ENCODE results near the gene SNX1. TPM values are rescaled to one million over a fixed set of nuclear protein-coding genes. Genes with fewer than 3 reads are reported as not detected.
"Not testable (repeated sequence)": the region's sequence is repeated elsewhere in the genome, so short reads cannot be mapped to it uniquely, and the experiment has no call there.

The SNX1 gene
- total RNA-seq, 1 experiment from 2014 or later: 75.5 TPM

DNA sequence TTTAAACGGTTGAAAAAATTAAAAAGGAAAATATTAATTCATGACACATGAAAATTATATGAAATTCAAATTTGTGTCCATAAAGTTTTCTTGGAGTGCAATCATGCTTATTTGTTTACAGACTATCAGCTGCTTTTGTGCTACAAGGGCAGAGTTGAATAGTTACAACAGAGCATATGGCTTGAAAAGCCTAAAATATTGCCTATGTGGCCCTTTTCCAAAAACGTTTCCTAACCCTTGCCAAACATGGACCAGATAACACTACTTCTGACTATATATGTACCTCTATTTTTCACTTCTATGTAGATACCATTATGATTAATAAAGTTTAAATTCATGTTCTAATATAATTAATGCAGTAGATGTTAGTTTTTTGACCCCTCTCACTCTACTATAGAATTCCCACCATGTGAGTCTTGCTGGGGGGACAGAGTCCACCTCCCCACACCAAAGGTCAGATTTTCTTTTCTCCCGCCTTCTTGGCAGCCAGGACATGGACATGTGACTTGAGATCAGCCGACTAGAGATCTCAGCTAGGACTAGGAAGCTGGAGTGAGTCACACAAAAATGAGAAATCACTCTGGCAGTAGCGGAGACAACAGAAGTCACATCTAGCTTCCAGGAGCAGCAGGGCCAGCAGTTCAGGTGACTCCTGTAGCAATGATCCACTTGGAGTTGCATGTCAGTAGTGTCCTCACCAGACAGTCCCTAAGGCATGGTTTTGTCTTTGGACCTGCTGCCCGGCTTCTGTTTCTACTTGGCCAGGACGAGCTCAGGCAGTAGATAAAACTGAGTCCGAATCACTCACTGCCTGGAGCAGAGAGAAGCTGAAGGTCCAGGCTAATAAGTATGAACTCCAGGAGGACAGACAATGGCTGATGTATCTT, 24.6 kb upstream of the SNX1 start:
- DNase-seq (ENCODE audit: low read depth, low spot score): peak; percentile 95
- in situ Hi-C loops (cut with HindIII; ENCODE audit: low pct_unique_long_range_greater_than_20kb, low sequenced_read_pairs): no loop called here

DNA sequence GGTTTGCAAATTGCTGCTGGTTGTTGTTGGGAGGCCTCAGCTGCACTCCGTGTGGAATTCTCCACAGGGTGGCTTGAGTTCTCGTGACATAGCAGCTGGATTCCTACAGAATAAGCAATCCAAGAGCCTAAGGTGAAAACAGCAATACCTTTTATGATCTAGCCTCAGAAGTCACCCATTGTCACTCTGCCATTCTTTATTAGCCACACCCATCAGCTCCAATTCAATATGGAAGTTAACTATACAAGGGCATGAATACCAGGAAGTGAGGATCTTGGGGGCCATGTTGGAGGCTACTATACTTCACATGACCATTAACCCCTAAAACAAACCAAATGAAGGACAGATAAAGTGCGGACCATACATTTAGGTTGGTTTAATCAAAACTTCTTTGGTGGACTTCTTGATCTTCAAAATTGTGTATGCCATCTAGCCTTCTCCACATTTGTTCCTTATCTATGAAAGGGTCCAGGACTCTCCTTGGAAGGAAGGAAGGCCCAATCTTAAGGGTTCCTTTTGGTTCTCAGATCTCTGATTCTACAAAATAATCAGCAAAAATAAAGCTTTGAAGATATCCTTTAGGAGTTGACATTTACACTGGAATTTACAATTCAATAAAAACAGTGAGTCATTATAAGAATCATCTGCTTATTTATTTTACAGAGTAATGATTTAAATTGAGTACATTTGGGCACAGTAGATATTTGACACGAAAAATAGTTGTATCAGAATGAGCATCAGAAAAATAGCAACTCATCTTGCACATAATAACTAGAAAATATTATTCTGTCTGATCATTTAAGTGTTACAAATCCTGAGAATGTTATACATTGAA, 23.6 kb upstream of the SNX1 start:
- in situ Hi-C loops (cut with HindIII; ENCODE audit: low pct_unique_long_range_greater_than_20kb, low sequenced_read_pairs): no loop called here
- peak; percentile 77 for DNase-seq (ENCODE audit: low read depth, low spot score)

DNA sequence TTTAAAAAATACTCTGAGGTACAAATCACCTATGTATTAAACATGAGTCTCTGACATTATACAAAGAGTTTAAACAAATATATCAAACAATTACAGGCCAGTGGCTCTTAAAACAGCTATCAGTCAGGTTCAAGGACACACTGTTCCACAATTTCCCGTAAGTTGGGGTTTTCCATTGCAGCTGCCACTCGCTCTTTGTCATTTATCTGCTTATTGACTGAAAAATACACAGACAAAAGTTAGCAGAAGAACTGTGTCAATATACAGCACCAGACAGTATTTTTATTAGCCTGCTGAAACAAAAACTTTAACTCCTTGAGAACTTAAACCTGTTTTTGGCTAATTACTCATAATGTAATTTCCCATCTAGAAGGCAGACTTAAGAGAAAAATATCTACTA, 23.0 kb upstream of the SNX1 start:
- in situ Hi-C loops (cut with HindIII; ENCODE audit: low pct_unique_long_range_greater_than_20kb, low sequenced_read_pairs): no loop called here
- DNase-seq (ENCODE audit: low read depth, low spot score): no peak

DNA sequence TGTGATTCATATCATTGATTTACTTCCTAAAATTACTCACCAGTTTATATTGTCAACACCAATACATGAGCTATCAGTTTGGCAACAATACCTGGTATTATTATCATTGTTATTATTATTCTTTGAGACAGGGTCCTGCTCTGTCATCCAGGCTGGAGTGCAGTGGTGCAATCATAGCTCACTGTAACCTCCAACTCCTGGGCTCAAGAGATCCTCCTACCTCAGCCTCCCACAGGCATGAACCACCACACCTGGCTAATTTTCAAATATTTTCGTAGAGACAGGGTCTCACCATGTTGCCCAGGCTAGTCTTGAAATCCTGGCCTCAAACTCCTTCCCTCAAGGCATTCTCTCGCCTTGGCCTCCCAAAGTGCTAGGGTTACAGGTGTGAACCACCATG, 22.3 kb upstream of the SNX1 start:
- in situ Hi-C loops (cut with HindIII; ENCODE audit: low pct_unique_long_range_greater_than_20kb, low sequenced_read_pairs); DNase-seq (ENCODE audit: low read depth, low spot score): not testable (repeated sequence)

DNA sequence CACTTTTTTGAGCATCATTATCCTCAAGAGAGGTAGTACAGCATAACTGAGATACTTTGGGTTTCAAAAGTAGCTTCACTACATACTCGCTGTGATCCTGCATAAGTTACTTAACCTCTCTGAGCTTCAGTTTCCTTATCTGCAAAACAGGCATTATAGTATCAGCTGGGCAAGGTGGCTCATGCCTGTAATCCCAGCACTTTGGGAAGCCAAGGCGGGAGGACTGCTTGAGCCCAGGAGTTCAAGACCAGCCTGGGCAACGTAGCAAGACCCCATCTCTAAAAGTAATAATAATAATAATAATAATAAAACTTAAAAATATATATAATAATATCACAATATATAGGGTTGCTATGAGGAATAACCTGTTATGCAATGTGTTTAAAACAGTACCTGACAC, 13.0 kb upstream of the SNX1 start:
- in situ Hi-C loops (cut with HindIII; ENCODE audit: low pct_unique_long_range_greater_than_20kb, low sequenced_read_pairs): no loop called here
- no peak for DNase-seq (ENCODE audit: low read depth, low spot score)

DNA sequence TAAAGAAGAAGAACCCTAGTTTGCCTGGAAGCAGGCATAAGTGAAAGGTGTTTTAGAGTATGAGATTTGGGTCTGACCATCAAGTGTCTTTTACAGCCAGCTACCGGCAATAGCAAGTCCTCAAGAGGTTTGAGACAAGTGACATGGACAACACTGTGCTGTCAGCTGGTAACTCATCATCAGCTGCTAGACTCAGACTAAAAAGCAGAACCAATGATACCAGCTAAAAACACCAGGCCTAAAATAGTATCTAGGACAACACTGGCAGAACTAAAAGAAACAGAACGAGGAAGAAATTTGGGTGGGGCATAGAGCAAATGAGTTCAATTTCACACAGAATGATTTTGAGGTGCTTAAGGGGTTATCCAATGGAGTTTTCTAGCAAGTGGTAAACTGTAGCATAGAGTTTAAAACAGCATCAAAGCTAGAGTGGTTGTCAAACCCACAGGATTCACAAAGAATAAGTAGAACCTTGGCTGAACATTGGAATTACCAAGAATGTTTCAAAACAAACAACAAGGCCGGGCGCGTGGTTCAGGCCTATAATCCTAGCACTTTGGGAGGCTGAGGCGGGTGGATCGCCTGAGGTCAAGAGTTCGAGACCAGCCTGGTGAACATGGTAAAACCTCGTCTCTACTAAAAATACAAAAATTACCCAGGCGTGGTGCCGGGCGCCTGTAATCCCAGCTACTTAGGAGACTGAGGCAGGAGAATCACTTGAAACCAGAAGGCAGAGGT, 6.1 kb upstream of the SNX1 start:
- DNase-seq (ENCODE audit: low read depth, low spot score): no peak
- in situ Hi-C loops (cut with HindIII; ENCODE audit: low pct_unique_long_range_greater_than_20kb, low sequenced_read_pairs): no loop called here

DNA sequence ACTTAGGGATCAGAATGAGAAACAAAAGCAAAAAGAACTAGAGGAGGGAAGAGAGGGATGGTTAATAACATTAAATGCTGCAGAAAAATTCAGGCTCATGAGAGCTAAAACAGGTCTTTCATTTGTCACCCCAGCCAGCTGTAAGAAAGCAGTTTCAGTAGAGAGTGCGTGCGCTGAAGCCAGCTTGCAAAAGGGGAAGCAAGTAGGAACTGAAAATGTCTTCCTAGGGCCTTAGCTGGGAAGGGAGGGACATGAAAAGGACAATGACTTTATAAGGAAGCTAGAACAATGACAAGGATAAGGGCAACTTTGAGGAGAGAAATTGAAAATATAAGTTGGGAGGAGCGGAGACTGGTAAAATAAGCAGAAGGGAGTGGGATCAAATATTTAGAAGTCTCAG, 5.3 kb upstream of the SNX1 start:
- in situ Hi-C loops (cut with HindIII; ENCODE audit: low pct_unique_long_range_greater_than_20kb, low sequenced_read_pairs): no loop called here
- no peak for DNase-seq (ENCODE audit: low read depth, low spot score)

DNA sequence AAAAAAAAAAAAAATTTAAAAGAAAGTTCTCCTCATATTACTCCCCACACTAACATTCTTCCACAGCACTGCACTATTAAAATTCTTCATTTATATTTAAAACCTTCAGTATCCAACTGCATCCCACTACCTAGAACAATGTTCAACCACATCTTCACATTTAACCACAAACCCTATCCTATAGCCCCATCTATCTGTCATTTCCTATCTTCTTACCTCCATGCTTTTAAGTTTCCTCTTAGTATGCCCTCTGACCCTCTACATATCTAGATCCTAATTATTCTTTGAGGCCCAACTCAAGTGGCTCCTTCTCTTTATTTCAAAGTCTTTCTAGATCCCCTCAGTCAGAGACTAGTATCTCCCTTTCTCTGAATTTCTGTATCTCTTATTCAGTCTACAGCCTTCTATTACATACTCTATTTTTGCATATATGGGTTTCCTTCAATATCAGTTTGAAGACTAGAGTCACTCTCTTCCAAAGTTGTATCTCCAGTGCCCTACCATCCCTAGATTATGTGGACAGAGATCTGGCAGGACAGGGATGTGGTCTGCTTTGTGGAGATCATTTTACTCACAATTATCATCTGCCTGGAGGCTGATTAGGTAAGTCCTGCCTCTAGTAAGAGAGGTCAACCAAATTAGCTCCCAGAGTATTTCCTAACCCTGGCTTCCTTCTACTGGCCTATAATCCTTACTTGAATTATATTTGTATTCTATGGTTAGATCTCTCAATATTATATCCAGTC, 3.5 kb upstream of the SNX1 start:
- in situ Hi-C loops (cut with HindIII; ENCODE audit: low pct_unique_long_range_greater_than_20kb, low sequenced_read_pairs): no loop called here
- peak; percentile 38 for DNase-seq (ENCODE audit: low read depth, low spot score)

DNA sequence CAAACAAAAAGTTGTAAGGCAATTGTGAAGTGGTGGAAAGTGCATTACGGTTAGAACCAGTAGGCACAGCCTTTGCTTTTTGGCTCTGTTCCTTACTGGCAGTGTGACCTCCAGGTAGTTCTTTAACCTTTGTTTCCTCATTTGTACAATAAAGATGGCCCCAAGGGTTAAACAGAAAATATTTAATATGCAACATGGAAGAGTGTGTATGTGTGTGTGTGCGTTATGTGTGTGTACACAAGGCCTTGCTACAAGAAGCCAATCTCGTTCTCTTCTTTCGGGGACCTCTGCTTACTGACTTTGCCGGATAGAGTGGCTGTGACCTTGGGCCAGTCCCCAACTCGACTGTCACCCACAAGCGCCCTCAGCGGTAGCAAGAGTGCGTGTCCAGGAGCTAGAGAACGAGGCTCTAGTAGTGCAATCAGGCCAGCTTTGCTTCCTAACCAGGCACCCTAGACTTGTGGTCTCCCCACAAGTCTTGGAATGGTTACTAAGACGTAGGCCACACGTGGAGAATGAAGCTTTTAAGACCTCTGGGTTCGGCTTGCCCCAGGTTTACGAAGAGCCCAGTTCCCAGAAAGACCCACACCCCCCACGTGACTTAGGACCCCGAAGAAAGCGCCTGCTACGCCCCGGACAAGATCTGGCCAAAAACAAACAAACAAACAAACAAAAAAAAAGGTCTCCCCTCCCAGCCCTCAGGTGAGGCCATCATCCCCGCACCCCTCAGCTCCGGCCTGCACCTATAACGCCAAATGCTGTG, 2.7 kb upstream of the SNX1 start:
- DNase-seq (ENCODE audit: low read depth, low spot score): peak; percentile 42
- in situ Hi-C loops (cut with HindIII; ENCODE audit: low pct_unique_long_range_greater_than_20kb, low sequenced_read_pairs): no loop called here

DNA sequence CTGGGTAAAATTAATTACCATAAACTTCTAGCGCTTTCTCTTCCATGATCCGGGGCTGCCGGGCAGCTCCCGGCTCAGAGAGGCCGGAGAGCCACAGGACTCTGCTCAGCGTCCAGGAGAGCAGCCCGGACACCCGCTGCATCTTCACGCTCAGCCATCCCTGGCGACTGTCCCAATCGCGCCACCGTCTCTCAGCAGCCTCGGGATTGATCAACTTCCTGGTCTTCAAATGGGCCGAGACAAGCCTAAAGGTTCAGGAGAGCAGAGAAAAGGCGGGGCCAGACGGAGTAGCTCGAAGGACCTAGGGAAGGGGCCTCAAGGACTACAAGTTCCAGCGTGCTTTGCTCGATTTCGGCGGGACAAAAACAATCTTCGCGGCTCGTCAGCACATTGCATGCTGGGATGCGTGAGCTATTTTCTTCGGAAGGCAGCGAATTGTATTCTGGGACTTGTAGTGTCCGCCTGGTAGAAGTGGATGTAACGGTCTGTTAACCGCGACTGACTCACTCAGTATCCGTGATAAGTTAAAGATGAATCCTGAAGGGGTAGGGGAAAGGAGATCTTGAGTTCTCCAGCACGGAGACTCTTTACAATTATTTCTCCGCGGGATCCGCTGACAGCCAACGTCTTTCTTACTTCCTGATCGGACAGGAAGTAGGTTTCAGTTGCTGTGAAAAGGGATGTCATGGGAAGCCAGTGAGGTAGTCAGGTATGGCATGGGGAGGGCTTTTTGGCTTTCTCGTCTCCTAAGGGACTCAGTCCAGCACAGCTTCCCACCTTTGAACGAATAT, 2.0 kb upstream of the SNX1 start, which contains the start of gene CIAO2A:
Gene CIAO2A, minus strand, starts transcription at position 212 of the 791 bp plus-strand sequence. Its CDS starts 70 bp downstream, at position 142.
- DNase-seq (ENCODE audit: low read depth, low spot score): peak; percentile 99
- in situ Hi-C loops (cut with HindIII; ENCODE audit: low pct_unique_long_range_greater_than_20kb, low sequenced_read_pairs): no loop called here

DNA sequence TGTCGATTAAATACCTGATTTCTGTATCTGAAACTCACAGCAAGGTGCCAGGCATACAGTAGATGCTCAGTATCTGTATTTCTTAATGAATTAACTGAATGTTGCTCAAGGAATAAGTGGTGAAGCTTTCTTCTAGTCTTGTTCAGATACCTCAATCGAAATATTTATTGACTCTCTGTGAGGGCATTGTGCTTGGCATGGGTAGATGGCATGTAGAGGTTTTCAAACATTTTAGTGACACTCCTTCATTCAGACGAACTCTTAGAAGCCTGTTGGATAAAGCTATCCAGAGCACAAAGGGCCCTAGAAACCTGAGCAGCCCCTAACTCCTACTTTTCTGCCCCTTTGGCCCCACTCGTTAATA, 369 bp upstream of the SNX1 start:
- in situ Hi-C loops (cut with HindIII; ENCODE audit: low pct_unique_long_range_greater_than_20kb, low sequenced_read_pairs): no loop called here
- DNase-seq (ENCODE audit: low read depth, low spot score): no peak

DNA sequence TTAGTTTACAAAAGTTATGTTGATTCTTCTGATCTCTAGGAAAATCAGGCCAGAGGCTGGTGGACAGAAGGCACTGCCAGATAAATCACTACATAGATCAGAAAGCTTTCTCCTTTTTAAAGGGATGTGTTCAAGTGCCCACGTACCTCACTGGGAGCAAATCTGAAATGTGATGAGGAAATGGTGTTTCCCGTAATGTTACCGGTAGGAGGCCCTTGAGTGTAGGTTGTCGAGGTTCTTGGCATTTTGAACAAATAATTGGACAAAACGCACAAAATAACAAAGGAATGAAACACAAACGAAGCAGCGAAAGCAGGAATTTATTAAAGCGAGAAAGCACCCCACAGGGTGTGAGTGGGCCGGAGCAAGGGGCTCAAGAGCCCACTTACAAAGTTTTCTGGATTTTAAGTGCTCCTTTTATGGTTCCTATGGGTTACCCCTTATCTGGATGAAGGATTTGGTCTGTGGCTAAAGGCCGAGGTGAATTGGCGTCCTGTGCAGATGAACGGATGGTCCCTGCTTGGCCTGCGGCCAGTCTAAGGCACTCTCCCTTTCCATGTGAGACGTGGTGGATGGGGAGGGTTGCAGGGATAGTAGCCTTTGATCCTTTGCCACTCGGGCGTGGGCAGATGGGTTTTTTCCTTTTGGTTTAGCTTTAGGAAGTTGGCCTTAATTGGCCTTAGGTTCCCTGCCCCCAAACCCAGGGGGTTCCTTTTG, 1.0 kb downstream of the SNX1 start:
- peak; percentile 43 for DNase-seq (ENCODE audit: low read depth, low spot score)
- in situ Hi-C loops (cut with HindIII; ENCODE audit: low pct_unique_long_range_greater_than_20kb, low sequenced_read_pairs): no loop called here

DNA sequence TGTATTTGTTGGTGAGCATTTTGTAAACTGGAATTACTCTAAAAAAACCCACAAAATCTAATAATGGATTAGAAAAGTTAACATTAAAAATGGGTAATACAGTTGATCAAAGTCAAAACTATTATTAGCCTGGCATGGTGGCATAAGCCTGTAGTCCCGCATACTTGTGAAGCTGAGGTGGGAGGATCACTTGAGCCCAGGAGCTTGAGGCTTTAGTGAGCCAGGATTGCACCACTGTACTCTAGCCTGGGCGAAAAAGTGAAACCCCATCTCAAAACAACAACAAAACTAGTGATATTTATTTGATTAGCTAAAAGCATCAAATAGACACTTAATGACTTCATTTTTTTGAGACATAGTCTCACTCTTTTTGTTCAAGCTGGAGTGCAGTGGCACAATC, 3.6 kb downstream of the SNX1 start:
- in situ Hi-C loops (cut with HindIII; ENCODE audit: low pct_unique_long_range_greater_than_20kb, low sequenced_read_pairs): no loop called here

DNA sequence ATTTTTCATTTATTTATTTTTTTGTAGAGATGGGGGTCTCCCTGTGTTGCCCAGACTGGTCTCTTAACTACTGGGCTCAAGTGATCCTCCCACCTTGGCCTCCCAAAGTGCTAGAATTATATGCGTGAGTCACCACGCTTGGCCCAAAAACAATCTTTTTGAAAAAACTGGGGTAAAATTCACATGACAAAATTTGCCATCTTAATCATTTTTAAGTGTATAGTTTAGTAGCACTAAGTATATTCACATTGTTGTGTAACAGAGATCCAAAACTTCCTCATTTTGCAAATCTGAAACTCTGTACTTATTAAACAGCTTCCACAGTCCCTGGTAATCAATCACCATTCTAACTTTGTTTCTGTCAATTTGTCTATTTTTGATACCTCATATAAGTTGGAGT, 5.2 kb downstream of the SNX1 start:
- in situ Hi-C loops (cut with HindIII; ENCODE audit: low pct_unique_long_range_greater_than_20kb, low sequenced_read_pairs): no loop called here
- DNase-seq (ENCODE audit: low read depth, low spot score): no peak

More for the DNA sequence above, 3.6 kb downstream of the SNX1 start:
- no peak for DNase-seq (ENCODE audit: low read depth, low spot score)

DNA sequence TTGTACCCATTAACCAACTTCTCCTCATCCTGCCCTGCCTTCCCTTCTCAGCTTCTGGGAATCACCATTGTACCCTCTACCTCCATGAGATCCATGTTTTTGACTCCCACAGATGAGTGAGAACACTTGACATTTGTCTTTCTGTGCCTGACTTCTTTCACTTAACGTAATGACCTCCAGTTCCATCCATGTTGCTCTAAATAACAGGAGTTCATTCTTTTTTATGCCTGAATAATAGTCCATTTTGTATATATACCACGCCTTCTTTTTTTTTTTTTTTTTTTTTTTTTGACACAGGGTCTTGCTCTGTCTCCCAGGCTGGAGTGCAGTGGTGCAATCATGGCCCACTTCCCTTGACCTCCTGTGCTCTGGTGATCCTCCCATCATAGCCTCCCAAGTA, 6.7 kb downstream of the SNX1 start:
- in situ Hi-C loops (cut with HindIII; ENCODE audit: low pct_unique_long_range_greater_than_20kb, low sequenced_read_pairs): no loop called here
- DNase-seq (ENCODE audit: low read depth, low spot score): no peak

All from SK-MEL-5 (cell line).